IMR-90 (cell line): ENCODE results near the gene OR10H2.

Source experiments
- CTCF ChIP-seq: conservative IDR thresholded peaks from 2 replicates; pipeline ENCODE4 v1.5.1; 2012; ENCODE audit warnings: mild to moderate bottlenecking, low read depth, low read length, improper control_type of control experiment
- FOS ChIP-seq: fragments of 150-350 bp; IDR thresholded peaks from 2 replicates; pipeline ENCODE4 v1.6.1; 2016; ENCODE audit warnings: low read depth, low read length
- POLR2A ChIP-seq: IDR thresholded peaks from 2 replicates; pipeline ENCODE4 v1.6.1; 2012; ENCODE audit warnings: mild to moderate bottlenecking, low read depth, low read length

GRCh38 chr19:15758379-15758778, 30.6 kb downstream of the OR10H2 start:
- TF ChIP-seq CTCF (no peak), POLR2A (no peak), FOS (no peak)
